Transverse colon (tissue), 4 donors: ENCODE measurements around the gene RAPGEF1. TPM values are rescaled to one million over a fixed set of nuclear protein-coding genes. Genes with fewer than 3 reads are reported as not detected.

Experiments
- DNase-seq: peaks from one replicate; pipeline ENCODE4 v3.0.0-alpha.2; 2019
- H3K27ac ChIP-seq, 4 donors: fragments of 200-600 bp; sonication (generic); 2 replicates each; pipeline ENCODE4 v1.5.1; 2016 to 2018; ENCODE audit warnings: inconsistent platforms in 4 of 4
- H3K27me3 ChIP-seq: fragments of 200-600 bp; sonication (generic); 2 replicates; pipeline ENCODE4 v1.5.1; 2017; ENCODE audit warnings: inconsistent platforms
- H3K36me3 ChIP-seq, 4 donors: fragments of 200-600 bp; sonication (generic); 2 replicates each; pipeline ENCODE4 v1.5.1; 2017 to 2019; ENCODE audit warnings: inconsistent platforms in 4 of 4
- H3K4me1 ChIP-seq, 4 donors: fragments of 200-600 bp; sonication (generic); 2 replicates each; pipeline ENCODE4 v1.5.1; 2017 to 2020; ENCODE audit warnings: inconsistent platforms in 4 of 4
- H3K4me3 ChIP-seq, 4 donors: fragments of 200-600 bp; sonication (generic); 1 replicate in 1 of 4; 2 replicates in 3 of 4; pipeline versions ENCODE4 v1.5.1 to v1.6.1; 2017 to 2019; ENCODE audit warnings: inconsistent platforms in 4 of 4
- H3K9me3 ChIP-seq, 2 donors: fragments of 200-600 bp; sonication (generic); 2 replicates each; pipeline ENCODE4 v1.5.1; 2017 to 2019; ENCODE audit warnings: inconsistent platforms in 2 of 2
- EP300 ChIP-seq: sonication (generic); formaldehyde crosslinking; IDR thresholded peaks from one replicate; pipeline ENCODE4 v1.6.1; 2017; ENCODE audit warnings: antibody characterized with exemption, low read depth
- POLR2A ChIP-seq: fragments of 450-650 bp; IDR thresholded peaks from one replicate; pipeline ENCODE4 v1.6.1; 2016; ENCODE audit warnings: antibody characterized with exemption, mild to moderate bottlenecking, moderate library complexity
- POLR2AphosphoS5 ChIP-seq, 3 donors: sonication (generic); formaldehyde crosslinking; IDR thresholded peaks; one replicate each; pipeline ENCODE4 v1.6.1; 2016; ENCODE audit warnings: antibody characterized with exemption in 3 of 3
- WGBS, 2 donors: methylation state at CpG; one replicate each; pipeline ENCODE4 v1.1.5; 2018; ENCODE audit warnings: low coverage in 1 of 2; 5-methylcytosine and 5-hydroxymethylcytosine counted together
- in situ Hi-C, 4 donors: fragments of 200-750 bp; cut with MboI; loops; one replicate each; pipeline versions ENCODE4 v1.15.0 to v1.15.1; 2017; ENCODE audit warnings: low sequenced_read_pairs in 3 of 4, low pct_ligation_motif_present in 1 of 4, low pct_unique_long_range_greater_than_20kb in 1 of 4
- intact Hi-C: fragments of 100-400 bp; cut with DNase I; formaldehyde crosslinking; loops from one replicate; pipeline ENCODE4 v1.15.1; 2023; ENCODE audit warnings: low total_unique reads
- total RNA-seq, 4 donors: library from RNA; depleted of rRNA; stranded (reverse); fragments of >200 nt; gene quantifications; one replicate each; pipeline ENCODE4 v1.1.0, GENCODE V29; 2016
- TF ChIP-seq, protein P1 (sequence below), 5 experiments: fragments of 200-600 bp in 3 of 5; fragments of 450-650 bp in 2 of 5; sonication (generic) in 3 of 5; IDR thresholded peaks; 1 replicate in 2 of 5; 2 replicates in 3 of 5; pipeline ENCODE4 v1.5.1; 2016 to 2017; ENCODE audit warnings: antibody characterized with exemption in 5 of 5, inconsistent platforms in 3 of 5, mild to moderate bottlenecking in 2 of 5, moderate library complexity in 1 of 5

Gene RAPGEF1
- total RNA-seq, 4 donors from 2014 or later: 49.8 to 86.0 (median 55.1) TPM

- no peaks in the 10 kb centered on the region for H3K4me1 ChIP-seq
- no peak overlapping the region for H3K27ac ChIP-seq
- TF ChIP-seq POLR2A: no peak
- no peak for TF ChIP-seq EP300
- TF ChIP-seq, protein P1, sequence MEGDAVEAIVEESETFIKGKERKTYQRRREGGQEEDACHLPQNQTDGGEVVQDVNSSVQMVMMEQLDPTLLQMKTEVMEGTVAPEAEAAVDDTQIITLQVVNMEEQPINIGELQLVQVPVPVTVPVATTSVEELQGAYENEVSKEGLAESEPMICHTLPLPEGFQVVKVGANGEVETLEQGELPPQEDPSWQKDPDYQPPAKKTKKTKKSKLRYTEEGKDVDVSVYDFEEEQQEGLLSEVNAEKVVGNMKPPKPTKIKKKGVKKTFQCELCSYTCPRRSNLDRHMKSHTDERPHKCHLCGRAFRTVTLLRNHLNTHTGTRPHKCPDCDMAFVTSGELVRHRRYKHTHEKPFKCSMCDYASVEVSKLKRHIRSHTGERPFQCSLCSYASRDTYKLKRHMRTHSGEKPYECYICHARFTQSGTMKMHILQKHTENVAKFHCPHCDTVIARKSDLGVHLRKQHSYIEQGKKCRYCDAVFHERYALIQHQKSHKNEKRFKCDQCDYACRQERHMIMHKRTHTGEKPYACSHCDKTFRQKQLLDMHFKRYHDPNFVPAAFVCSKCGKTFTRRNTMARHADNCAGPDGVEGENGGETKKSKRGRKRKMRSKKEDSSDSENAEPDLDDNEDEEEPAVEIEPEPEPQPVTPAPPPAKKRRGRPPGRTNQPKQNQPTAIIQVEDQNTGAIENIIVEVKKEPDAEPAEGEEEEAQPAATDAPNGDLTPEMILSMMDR (IDR thresholded peaks at IDR 0.05): no peak
- no peak for TF ChIP-seq POLR2AphosphoS5 (IDR thresholded peaks at IDR 0.05)
- intact Hi-C loops: no loop called here
- 81 to 92% methylated on average over 3 to 8 of the region's 8 CpGs for WGBS, 2 donors
- in situ Hi-C loops: loop anchor here in 1 of 4 donors (25.0 kb wide), 1 partner anchor 694 kb away; no protein-coding TSS in a partner anchor
- no peaks in the 10 kb centered on the region for H3K9me3 ChIP-seq
- peaks cover 0 to 9% (median 0%) of the 10 kb centered on the region in 4 donors for H3K36me3 ChIP-seq
- H3K27me3 ChIP-seq: no peaks in the 10 kb centered on the region
- no peak for DNase-seq
- no peak overlapping the region for H3K4me3 ChIP-seq
Observed at GRCh38 chr9:131567910-131568309, 172.0 kb downstream of the RAPGEF1 start.

DNA sequence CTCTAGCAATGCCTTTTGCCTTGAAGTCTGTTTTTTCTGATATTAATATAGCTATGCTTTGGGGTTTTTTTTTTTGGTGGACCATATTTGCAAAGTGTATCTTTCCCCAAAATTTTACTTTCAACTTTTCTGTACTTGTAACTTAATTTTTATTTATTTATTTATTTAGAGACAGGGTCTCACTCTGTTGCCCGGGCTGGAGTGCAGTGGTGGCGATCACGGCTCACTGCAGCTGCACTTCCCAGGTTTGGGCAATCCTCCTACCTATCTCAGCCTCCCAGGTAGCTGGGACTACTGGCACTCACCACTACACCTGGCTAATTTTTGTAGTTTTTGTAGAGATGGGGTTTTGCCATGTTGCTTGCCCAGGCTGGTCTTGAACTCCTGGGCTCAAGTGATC, 173.7 kb downstream of the RAPGEF1 start:
- no peak for DNase-seq
- WGBS, 2 donors: 96 to 98% methylated on average over 3 of the region's 3 CpGs
- in situ Hi-C loops (loop anchor here in 1 of 4 donors (25.0 kb wide), 1 partner anchor 696 kb away; no protein-coding TSS in a partner anchor), intact Hi-C loops (no loop called here)
- Histone ChIP-seq H3K36me3 (no peaks in the 10 kb centered on the region), H3K9me3 (no peaks in the 10 kb centered on the region), H3K27me3 (no peaks in the 10 kb centered on the region), H3K4me3 (no peak overlapping the region), H3K27ac (no peak overlapping the region), H3K4me1 (no peaks in the 10 kb centered on the region)
- TF ChIP-seq POLR2AphosphoS5 (IDR thresholded peaks at IDR 0.05) (no peak), EP300 (no peak), POLR2A (no peak)
- TF ChIP-seq, protein P1 (IDR thresholded peaks at IDR 0.05): no peak

DNA sequence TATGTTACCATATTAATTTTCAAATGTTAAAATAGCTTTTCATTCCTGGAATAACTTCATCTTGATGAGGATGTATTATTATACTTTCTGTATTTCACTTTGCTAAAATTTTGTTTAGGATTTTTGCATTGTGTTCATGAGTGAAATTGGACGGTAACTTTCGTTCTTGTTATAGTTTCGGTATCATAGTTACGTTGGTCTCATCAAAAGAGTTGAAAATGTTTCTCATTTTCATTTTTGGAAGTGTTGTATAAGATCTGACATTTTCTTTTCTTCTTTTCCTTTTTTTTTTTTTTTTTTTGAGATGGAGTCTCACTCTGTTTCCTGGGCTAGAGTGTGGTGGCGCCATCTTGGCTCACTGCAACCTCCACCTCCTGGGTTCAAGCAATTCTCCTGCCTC, 174.5 kb downstream of the RAPGEF1 start:
- 86 to 87% methylated on average over 4 to 5 of the region's 5 CpGs for WGBS, 2 donors
- H3K4me1 ChIP-seq: no peaks in the 10 kb centered on the region
- no peaks in the 10 kb centered on the region for H3K27me3 ChIP-seq
- no peak overlapping the region for H3K4me3 ChIP-seq
- no peak overlapping the region for H3K27ac ChIP-seq
- intact Hi-C loops (no loop called here), in situ Hi-C loops (loop anchor here in 1 of 4 donors (25.0 kb wide), 1 partner anchor 697 kb away; no protein-coding TSS in a partner anchor)
- DNase-seq: no peak
- no peaks in the 10 kb centered on the region for H3K9me3 ChIP-seq
- H3K36me3 ChIP-seq: no peaks in the 10 kb centered on the region
- TF ChIP-seq, protein P1 (IDR thresholded peaks at IDR 0.05): no peak
- TF ChIP-seq EP300 (no peak), POLR2AphosphoS5 (IDR thresholded peaks at IDR 0.05) (no peak)

DNA sequence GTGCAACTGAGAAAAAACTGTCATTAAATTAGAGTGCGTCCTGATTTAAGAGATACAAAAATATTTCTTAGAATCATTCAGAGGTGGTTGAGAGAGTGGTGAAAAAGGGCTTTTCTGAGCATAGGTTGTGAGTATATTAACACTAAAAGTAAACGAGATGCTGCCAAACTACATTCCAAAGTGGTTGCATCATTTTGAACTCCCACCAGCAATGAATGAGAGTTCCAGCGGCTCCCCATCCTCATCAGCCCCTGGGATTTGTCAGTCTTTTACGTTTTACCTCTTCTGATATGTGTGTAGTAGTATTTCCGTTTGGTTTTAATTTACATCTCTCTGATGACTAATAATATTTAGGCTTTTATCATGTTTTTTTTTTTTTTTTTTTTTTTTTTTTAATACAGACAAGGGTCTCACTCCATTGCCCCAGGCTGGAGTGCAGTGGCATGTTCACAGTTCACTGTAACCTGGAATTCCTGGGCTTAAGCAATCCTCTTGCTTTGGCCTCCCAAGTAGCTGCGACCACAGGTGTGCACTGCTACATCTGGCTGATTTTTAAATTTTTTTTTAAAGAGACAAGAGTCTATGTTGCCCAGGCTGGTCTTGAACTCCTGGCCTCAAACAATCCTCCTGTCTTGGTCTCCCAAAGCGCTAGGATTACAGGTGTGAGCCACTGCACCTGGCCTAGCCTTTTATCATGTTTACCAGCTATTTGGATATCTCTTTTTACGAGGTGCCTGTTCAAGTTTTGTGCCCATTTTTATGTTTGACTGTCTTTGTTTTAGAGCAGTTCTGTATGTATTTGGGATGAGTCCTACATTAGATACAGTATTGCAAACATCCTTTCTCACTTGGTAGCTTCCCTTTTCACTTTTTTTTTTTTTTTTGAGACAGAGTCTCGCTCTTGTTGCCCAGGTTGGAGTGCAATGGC, 177.6 kb downstream of the RAPGEF1 start:
- WGBS, 2 donors: 56 to 73% methylated on average over 8 to 9 of the region's 9 CpGs
- DNase-seq: no peak
- in situ Hi-C loops (loop anchor here in 1 of 4 donors (25.0 kb wide), 1 partner anchor 700 kb away; no protein-coding TSS in a partner anchor), intact Hi-C loops (no loop called here)
- H3K36me3 ChIP-seq: no peaks in the 10 kb centered on the region
- no peaks in the 10 kb centered on the region for H3K9me3 ChIP-seq
- H3K27me3 ChIP-seq: no peaks in the 10 kb centered on the region
- no peaks in the 10 kb centered on the region for H3K4me1 ChIP-seq
- no peak overlapping the region for H3K4me3 ChIP-seq
- no peak overlapping the region for H3K27ac ChIP-seq
- TF ChIP-seq POLR2AphosphoS5 (IDR thresholded peaks at IDR 0.05) (no peak), EP300 (no peak), POLR2A (no peak)
- TF ChIP-seq, protein P1 (IDR thresholded peaks at IDR 0.05): no peak
